ENCODE data around the gene LRRFIP1. TPM values are rescaled to one million over a fixed set of nuclear protein-coding genes. Genes with fewer than 3 reads are reported as not detected.
A peak's percentile ranks its signal among the peaks of the same experiment; 100 is the strongest.

Gene LRRFIP1
- total and polyA plus RNA-seq, 2 of the 13 experiments (the other 11 are each of a cell fraction or from before 2014, with no cell fraction given), result 15.9 to 40.5 TPM

- peak; percentile 20; the same call in 1 of the 2 replicates for TF ChIP-seq ZNF281 (CRISPR knock-in tag; IDR thresholded peaks at IDR 0.05; ENCODE audit: borderline replicate concordance)
- no peak for TF ChIP-seq ZBTB21 (CRISPR knock-in tag; IDR thresholded peaks at IDR 0.05)
- TF ChIP-seq ZNF724P (CRISPR knock-in tag; IDR thresholded peaks at IDR 0.05; ENCODE audit: borderline replicate concordance), result no peak
- peak; percentile 61; the same call in 1 of the 2 replicates for TF ChIP-seq ZNF580 (CRISPR knock-in tag; IDR thresholded peaks at IDR 0.05; ENCODE audit: borderline replicate concordance, low read depth)
- TF ChIP-seq NPAS2 (CRISPR knock-in tag; IDR thresholded peaks at IDR 0.05; ENCODE audit: borderline replicate concordance), result no peak
- TF ChIP-seq MBD4 (IDR thresholded peaks at IDR 0.05; ENCODE audit: borderline replicate concordance, low read length), result no peak
- no peak for TF ChIP-seq ZNF550 (CRISPR knock-in tag; IDR thresholded peaks at IDR 0.05; ENCODE audit: borderline replicate concordance)
- no peak for TF ChIP-seq ZNF484 (CRISPR knock-in tag; IDR thresholded peaks at IDR 0.05; ENCODE audit: borderline replicate concordance, low read depth)
- TF ChIP-seq ZNF605 (CRISPR knock-in tag; IDR thresholded peaks at IDR 0.05), result no peak
- 0 out of 2 replicates have a peak, but pooled peaks have one; percentile 66 for TF ChIP-seq KLF6 (CRISPR knock-in tag; IDR thresholded peaks at IDR 0.05)
- no peak for TF ChIP-seq PRDM10 (CRISPR knock-in tag; IDR thresholded peaks at IDR 0.05; ENCODE audit: low read depth)
- 0 out of 2 replicates have a peak, but pooled peaks have one; percentile 16 for TF ChIP-seq FOSL2 (CRISPR knock-in tag; IDR thresholded peaks at IDR 0.05)
- no peak for TF ChIP-seq NFKB2 (CRISPR knock-in tag; IDR thresholded peaks at IDR 0.05; ENCODE audit: borderline replicate concordance)
- TF ChIP-seq MYNN (CRISPR knock-in tag; IDR thresholded peaks at IDR 0.05; ENCODE audit: low read depth), result no peak
- TF ChIP-seq ZNF431 (CRISPR knock-in tag; IDR thresholded peaks at IDR 0.05; ENCODE audit: borderline replicate concordance, low read depth), result peak; percentile 26; the same call in 1 of the 2 replicates
- no peak for TF ChIP-seq STAT6 (CRISPR knock-in tag; IDR thresholded peaks at IDR 0.05; ENCODE audit: borderline replicate concordance)
- TF ChIP-seq CEBPB (IDR thresholded peaks at IDR 0.05; ENCODE audit: borderline replicate concordance, low read depth, low read length), result no peak
- TF ChIP-seq MXD3 (CRISPR knock-in tag; IDR thresholded peaks at IDR 0.05), result no peak
- no peak for TF ChIP-seq ZSCAN30 (CRISPR knock-in tag; IDR thresholded peaks at IDR 0.05)
These were observed 164.8 kb downstream of the LRRFIP1 start (continued) for GRCh38 chr2:237791977-237792727.

Data from HepG2 (cell line).